Measurements from ENCODE around the gene OR1J1.

DNA sequence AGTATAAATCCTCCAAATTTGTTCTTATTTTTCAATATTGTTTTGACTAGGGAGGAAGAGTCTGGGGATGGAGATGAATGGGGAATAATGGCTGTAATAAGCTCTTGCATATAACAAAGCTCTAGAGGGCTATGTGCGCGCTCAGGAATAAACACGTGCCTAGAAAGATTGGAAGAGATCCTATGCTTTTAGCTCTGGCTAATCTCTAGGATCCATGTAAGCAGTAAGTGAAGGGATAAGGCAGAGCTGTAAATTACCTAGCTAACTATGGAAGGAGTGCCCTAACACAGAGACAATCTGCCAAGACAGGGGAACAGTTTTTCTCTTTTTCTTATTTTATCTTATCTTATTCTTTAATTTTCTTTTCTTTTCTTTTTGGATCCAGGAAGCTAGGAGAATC lies 21.6 kb downstream of the OR1J1 start:
- no peak for TF ChIP-seq POLR2AphosphoS5 (IDR thresholded peaks at IDR 0.05)
- no peak for TF ChIP-seq EP300 (IDR thresholded peaks at IDR 0.05)
- TF ChIP-seq, protein P1, sequence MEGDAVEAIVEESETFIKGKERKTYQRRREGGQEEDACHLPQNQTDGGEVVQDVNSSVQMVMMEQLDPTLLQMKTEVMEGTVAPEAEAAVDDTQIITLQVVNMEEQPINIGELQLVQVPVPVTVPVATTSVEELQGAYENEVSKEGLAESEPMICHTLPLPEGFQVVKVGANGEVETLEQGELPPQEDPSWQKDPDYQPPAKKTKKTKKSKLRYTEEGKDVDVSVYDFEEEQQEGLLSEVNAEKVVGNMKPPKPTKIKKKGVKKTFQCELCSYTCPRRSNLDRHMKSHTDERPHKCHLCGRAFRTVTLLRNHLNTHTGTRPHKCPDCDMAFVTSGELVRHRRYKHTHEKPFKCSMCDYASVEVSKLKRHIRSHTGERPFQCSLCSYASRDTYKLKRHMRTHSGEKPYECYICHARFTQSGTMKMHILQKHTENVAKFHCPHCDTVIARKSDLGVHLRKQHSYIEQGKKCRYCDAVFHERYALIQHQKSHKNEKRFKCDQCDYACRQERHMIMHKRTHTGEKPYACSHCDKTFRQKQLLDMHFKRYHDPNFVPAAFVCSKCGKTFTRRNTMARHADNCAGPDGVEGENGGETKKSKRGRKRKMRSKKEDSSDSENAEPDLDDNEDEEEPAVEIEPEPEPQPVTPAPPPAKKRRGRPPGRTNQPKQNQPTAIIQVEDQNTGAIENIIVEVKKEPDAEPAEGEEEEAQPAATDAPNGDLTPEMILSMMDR (IDR thresholded peaks at IDR 0.05), result no peak
- TF ChIP-seq POLR2A (IDR thresholded peaks at IDR 0.05), result no peak
